Mucosa of stomach (tissue), 1 donor: Measurements from ENCODE around the gene PARVA.

ENCODE experiments used
- H3K27me3 ChIP-seq: one replicate; pipeline ENCODE4 v1.7.0; 2013; ENCODE audit warnings: mild to moderate bottlenecking, low read length; ENCODE audit not compliant: control insufficient read depth, insufficient read depth
- H3K36me3 ChIP-seq: one replicate; pipeline ENCODE4 v1.7.0; 2013; ENCODE audit warnings: low read length; ENCODE audit not compliant: control insufficient read depth, insufficient read depth
- H3K4me1 ChIP-seq: one replicate; pipeline ENCODE4 v1.7.0; 2013; ENCODE audit warnings: mild to moderate bottlenecking, low read length; ENCODE audit not compliant: control insufficient read depth, insufficient read depth
- H3K4me3 ChIP-seq: one replicate; pipeline ENCODE4 v1.7.0; 2013; ENCODE audit warnings: low read length
- H3K9ac ChIP-seq: one replicate; pipeline ENCODE4 v1.7.0; 2013; ENCODE audit warnings: mild to moderate bottlenecking, low read length, moderate library complexity
- H3K9me3 ChIP-seq: one replicate; pipeline ENCODE4 v1.7.0; 2013; ENCODE audit warnings: mild to moderate bottlenecking, low read length, moderate library complexity; ENCODE audit not compliant: control insufficient read depth
- donor health status: Pancreatic carcinoma.

PARVA gene

GRCh38 chr11:12411806-12412727, 34.7 kb downstream of the PARVA start:
- Histone ChIP-seq H3K36me3 (no peaks in the 10 kb centered on the region), H3K9me3 (no peaks in the 10 kb centered on the region), H3K27me3 (no peaks in the 10 kb centered on the region), H3K4me3 (no peak overlapping the region), H3K9ac (no peak overlapping the region), H3K4me1 (no peaks in the 10 kb centered on the region)

- no peaks in the 10 kb centered on the region for H3K4me1 ChIP-seq
- no peak overlapping the region for H3K4me3 ChIP-seq
- H3K27me3 ChIP-seq: no peaks in the 10 kb centered on the region
- H3K36me3 ChIP-seq: no peaks in the 10 kb centered on the region
- no peaks in the 10 kb centered on the region for H3K9me3 ChIP-seq
- H3K9ac ChIP-seq: peak overlapping the region; percentile 11
Measured at GRCh38 chr11:12413141-12414052, 36.0 kb downstream of the PARVA start.

GRCh38 chr11:12414611-12415010, 37.2 kb downstream of the PARVA start:
- Histone ChIP-seq H3K9ac (no peak overlapping the region), H3K27me3 (no peaks in the 10 kb centered on the region), H3K9me3 (no peaks in the 10 kb centered on the region), H3K36me3 (no peaks in the 10 kb centered on the region), H3K4me3 (no peak overlapping the region), H3K4me1 (no peaks in the 10 kb centered on the region)

DNA sequence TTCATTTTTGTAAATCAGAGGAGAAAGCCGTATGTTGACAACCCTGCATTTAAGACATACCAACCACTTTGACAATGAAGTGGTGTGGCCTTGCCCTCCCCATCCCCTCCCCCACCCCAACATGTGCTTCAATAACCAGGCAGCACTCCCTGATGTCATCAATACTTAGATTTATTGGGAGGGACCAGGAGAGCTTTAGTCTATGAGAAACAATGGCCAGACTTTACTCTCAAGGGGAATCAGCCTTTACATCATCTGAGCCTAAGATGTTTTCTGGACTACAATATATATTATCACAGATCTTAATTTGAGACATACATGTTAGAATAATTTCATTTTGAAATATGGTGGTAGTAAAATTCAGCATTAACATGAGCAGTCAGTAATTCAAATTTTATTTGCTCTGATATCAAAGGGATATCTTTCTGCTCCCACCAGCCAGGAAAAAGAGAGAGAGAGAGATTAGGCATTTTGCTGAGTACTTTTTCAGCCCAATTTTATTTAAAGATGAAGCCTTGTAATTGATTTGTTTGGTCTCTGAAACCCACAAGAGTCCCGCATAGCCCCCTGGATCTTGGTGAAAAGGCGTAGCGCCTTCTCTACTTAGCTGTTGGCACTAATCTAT, 38.1 kb downstream of the PARVA start:
- no peaks in the 10 kb centered on the region for H3K36me3 ChIP-seq
- no peaks in the 10 kb centered on the region for H3K9me3 ChIP-seq
- H3K27me3 ChIP-seq: no peaks in the 10 kb centered on the region
- no peak overlapping the region for H3K9ac ChIP-seq
- no peak overlapping the region for H3K4me3 ChIP-seq
- no peaks in the 10 kb centered on the region for H3K4me1 ChIP-seq

GRCh38 chr11:12416552-12416951, 39.2 kb downstream of the PARVA start:
- Histone ChIP-seq H3K36me3 (no peaks in the 10 kb centered on the region), H3K4me3 (no peak overlapping the region), H3K4me1 (no peaks in the 10 kb centered on the region), H3K9ac (no peak overlapping the region), H3K27me3 (no peaks in the 10 kb centered on the region), H3K9me3 (no peaks in the 10 kb centered on the region)

DNA sequence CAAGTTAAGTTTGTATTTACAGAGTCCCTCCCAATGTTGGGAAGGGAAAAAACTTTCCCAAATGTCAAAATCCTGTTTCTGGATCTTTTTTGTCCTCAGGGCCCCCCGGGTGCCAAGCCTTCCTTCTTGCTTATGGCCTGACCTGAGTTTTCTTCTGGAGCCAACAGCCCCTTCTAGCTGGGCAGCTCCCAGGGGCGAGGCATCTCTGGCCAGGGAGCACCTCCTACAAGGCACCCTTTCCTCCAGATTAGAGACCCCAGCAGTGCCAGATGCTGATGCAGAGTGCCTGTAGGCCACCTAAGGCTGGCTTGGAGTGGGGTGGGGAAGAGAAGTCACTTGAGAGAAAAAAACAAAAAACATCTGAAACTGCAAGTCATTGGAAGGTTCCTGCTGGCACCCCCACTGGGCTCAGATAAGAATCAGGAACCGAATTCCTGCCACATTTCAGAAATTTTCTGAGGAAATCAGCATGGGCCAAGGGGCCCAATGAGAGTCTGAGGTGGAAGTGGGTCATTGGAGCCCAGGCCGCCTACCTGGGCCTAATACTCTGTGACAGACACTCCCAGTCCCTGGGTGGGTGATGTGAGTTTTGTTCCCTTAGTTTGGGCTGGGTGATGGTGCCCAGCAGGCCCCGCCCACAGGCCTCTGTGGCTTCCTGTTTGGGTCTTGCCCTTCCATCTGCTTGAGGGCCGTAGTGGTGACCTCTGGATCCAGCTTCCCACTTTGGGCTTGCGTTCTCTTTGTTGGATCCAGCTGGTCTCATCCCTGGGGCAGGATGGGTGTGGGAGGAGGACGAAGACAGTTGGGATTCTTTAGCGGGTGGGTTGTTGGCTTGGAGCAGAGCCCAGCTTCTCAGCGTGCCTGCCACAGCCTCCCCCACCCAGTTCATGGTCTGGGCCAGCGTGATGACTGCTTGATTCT, 40.6 kb downstream of the PARVA start:
- Histone ChIP-seq H3K4me3 (no peak overlapping the region), H3K9ac (no peak overlapping the region), H3K4me1 (no peaks in the 10 kb centered on the region), H3K36me3 (no peaks in the 10 kb centered on the region), H3K27me3 (no peaks in the 10 kb centered on the region), H3K9me3 (no peaks in the 10 kb centered on the region)

GRCh38 chr11:12420040-12420439, 42.7 kb downstream of the PARVA start:
- Histone ChIP-seq H3K9ac (no peak overlapping the region), H3K4me1 (no peaks in the 10 kb centered on the region), H3K27me3 (no peaks in the 10 kb centered on the region), H3K9me3 (no peaks in the 10 kb centered on the region), H3K36me3 (no peaks in the 10 kb centered on the region), H3K4me3 (no peak overlapping the region)

DNA sequence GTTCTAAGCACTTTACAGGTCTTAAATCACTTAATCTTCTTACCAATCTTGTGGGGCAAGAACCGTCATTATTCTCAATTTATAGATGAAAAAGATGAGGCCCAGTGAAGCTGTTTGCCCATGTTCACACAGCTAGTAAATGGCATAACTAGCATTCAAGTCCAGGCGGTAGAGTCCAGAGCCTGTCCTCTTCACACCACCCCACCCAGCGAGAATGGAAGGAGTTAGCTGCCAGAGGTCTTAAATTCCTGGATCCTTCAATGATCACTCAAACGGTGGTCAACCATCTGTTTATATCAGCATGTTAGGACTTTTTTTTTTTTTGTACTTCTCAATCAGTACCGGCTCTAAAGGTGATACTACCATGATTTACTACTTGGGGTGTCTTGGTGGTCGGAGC, 43.3 kb downstream of the PARVA start:
- Histone ChIP-seq H3K4me1 (no peaks in the 10 kb centered on the region), H3K27me3 (no peaks in the 10 kb centered on the region), H3K4me3 (no peak overlapping the region), H3K9me3 (no peaks in the 10 kb centered on the region), H3K9ac (no peak overlapping the region), H3K36me3 (no peaks in the 10 kb centered on the region)

DNA sequence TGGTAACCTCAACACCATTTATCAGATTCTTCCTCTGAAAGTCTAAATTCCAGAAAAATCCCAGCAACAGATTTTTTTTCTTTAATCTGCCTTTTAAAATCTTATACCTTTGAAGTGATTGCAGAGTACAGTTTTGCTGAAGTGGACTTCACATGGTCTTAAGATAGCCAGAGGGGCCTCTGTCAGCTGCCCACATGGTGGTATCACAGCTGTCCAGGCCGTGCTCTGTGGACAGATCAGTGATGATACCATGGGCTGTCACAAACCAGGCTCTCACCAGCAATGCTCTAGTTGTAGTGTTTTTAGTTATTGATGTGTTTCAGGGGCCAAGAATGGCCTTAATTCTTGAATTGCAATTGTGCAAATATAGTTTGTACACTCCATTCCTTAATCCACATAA, 44.0 kb downstream of the PARVA start:
- no peak overlapping the region for H3K4me3 ChIP-seq
- H3K9ac ChIP-seq: no peak overlapping the region
- no peaks in the 10 kb centered on the region for H3K36me3 ChIP-seq
- no peaks in the 10 kb centered on the region for H3K27me3 ChIP-seq
- no peaks in the 10 kb centered on the region for H3K9me3 ChIP-seq
- no peaks in the 10 kb centered on the region for H3K4me1 ChIP-seq

DNA sequence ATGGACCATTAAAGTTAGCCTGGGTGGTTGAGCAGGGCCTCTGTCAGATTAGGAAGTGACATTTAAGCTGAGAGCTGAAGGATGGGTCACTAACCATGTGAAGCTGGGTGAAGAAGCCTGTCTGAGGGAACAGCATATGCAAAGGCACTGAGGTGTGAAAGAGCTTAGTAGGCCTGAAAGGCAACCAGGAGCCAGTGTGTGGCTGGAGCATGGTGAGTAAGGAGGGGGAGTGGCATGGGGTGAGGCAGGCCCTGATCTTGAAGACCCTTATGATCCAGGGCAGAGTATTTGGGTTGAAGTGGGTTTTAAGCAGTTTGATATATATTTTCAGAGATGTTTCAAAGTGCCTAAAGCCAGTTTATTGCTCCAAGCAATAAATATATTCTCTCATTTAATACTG, 48.8 kb downstream of the PARVA start:
- peaks cover 12% of the 10 kb centered on the region for H3K4me1 ChIP-seq
- H3K9ac ChIP-seq: no peak overlapping the region
- no peaks in the 10 kb centered on the region for H3K36me3 ChIP-seq
- no peaks in the 10 kb centered on the region for H3K27me3 ChIP-seq
- no peak overlapping the region for H3K4me3 ChIP-seq
- no peaks in the 10 kb centered on the region for H3K9me3 ChIP-seq

- Histone ChIP-seq H3K4me3 (no peak overlapping the region), H3K9ac (no peak overlapping the region), H3K36me3 (no peaks in the 10 kb centered on the region), H3K27me3 (no peaks in the 10 kb centered on the region), H3K4me1 (peaks cover 25% of the 10 kb centered on the region), H3K9me3 (no peaks in the 10 kb centered on the region)
Measured at GRCh38 chr11:12429155-12429554, 51.8 kb downstream of the PARVA start.
